Measurements from ENCODE around the gene SLC34A3. TPM values are rescaled to one million over a fixed set of nuclear protein-coding genes. Genes with fewer than 3 reads are reported as not detected.

Gene SLC34A3
- total RNA-seq, 8 experiments from 2014 or later, result 0.11 to 0.49 (median 0.20) TPM; not detected in 2

- H3K4me1 ChIP-seq (replicated peaks in 1 of 2), result peaks cover 0 to 2% of the 10 kb centered on the region in 2 donors
- ATAC-seq (replicated peaks in 6 of 8), result no peak
- no peak overlapping the region for H3K4me3 ChIP-seq
- H3K27ac ChIP-seq, result no peak overlapping the region
- in situ Hi-C loops (cut with MboI; ENCODE audit: low pct_unique_long_range_greater_than_20kb in 2 of 9, low sequenced_read_pairs in 9 of 9, unreplicated experiment in 9 of 9), result no loop called here
- 78 to 100% (median 98%) methylated on average over 1 to 9 of the region's 32 CpGs; no CpG with 5 or more reads in 3 of the 10 experiments for WGBS, 10 experiments
Measured at GRCh38 chr9:137270929-137271695, 40.4 kb downstream of the SLC34A3 start.

GRCh38 chr9:137271696-137272076, 41.0 kb downstream of the SLC34A3 start:
- no peak overlapping the region for H3K27ac ChIP-seq
- in situ Hi-C loops (cut with MboI; ENCODE audit: low pct_unique_long_range_greater_than_20kb in 2 of 9, low sequenced_read_pairs in 9 of 9, unreplicated experiment in 9 of 9), result no loop called here
- WGBS, 10 experiments, result no CpG with 5 or more reads among the region's 3 CpGs
- no peak for ATAC-seq (replicated peaks in 6 of 8)
- no peak overlapping the region for H3K4me3 ChIP-seq
- H3K4me1 ChIP-seq (replicated peaks in 1 of 2), result peaks cover 5 to 7% of the 10 kb centered on the region in 2 donors

- Histone ChIP-seq H3K27ac (no peak overlapping the region), H3K4me3 (no peak overlapping the region), H3K4me1 (replicated peaks in 1 of 2) (peaks cover 12 to 15% of the 10 kb centered on the region in 2 donors)
- ATAC-seq (replicated peaks in 6 of 8), result no peak
- WGBS, 10 experiments, result 100% methylated on average over 1 of the region's 39 CpGs; no CpG with 5 or more reads in 8 of the 10 experiments
- in situ Hi-C loops (cut with MboI; ENCODE audit: low pct_unique_long_range_greater_than_20kb in 2 of 9, low sequenced_read_pairs in 9 of 9, unreplicated experiment in 9 of 9), result no loop called here
Measured at GRCh38 chr9:137272241-137273094, 41.8 kb downstream of the SLC34A3 start.

DNA sequence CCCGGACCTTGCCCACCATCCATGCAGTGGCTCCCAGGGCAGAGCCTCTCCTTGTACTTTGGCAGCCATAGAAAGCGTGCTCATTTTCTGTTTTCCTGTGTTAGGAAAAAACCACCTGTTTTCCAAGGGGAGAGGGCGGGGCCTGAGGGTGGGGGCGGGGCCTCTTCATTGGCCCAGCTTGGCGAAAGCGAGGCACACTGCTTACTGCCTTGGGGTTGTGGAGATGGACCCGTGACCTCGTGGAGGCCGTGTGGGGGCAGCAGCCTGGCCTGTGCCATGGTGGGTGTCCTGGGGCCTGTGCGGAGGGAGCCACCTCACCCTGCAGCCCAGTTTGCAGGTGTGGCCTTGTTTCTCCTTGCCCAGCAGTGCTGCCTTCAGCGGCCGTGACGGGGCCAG, 42.4 kb downstream of the SLC34A3 start:
- WGBS, 10 experiments, result 94 to 100% methylated on average over 1 to 3 of the region's 13 CpGs; no CpG with 5 or more reads in 8 of the 10 experiments
- H3K27ac ChIP-seq, result no peak overlapping the region

GRCh38 chr9:137273611-137274320, 43.1 kb downstream of the SLC34A3 start:
- ATAC-seq (replicated peaks in 6 of 8), result no peak
- in situ Hi-C loops (cut with MboI; ENCODE audit: low pct_unique_long_range_greater_than_20kb in 2 of 9, low sequenced_read_pairs in 9 of 9, unreplicated experiment in 9 of 9), result no loop called here
- Histone ChIP-seq H3K4me1 (replicated peaks in 1 of 2) (peaks cover 12 to 17% of the 10 kb centered on the region in 2 donors), H3K4me3 (no peak overlapping the region), H3K27ac (no peak overlapping the region)
- 80 to 100% (median 90%) methylated on average over 1 to 6 of the region's 15 CpGs; no CpG with 5 or more reads in 6 of the 10 experiments for WGBS, 10 experiments

More for the DNA sequence above, 42.4 kb downstream of the SLC34A3 start:
- Histone ChIP-seq H3K4me1 (replicated peaks in 1 of 2) (peaks cover 12 to 17% of the 10 kb centered on the region in 2 donors), H3K4me3 (no peak overlapping the region)
- in situ Hi-C loops (cut with MboI; ENCODE audit: low pct_unique_long_range_greater_than_20kb in 2 of 9, low sequenced_read_pairs in 9 of 9, unreplicated experiment in 9 of 9), result no loop called here
- ATAC-seq (replicated peaks in 6 of 8), result no peak

- no peak overlapping the region for H3K27ac ChIP-seq
Measured at GRCh38 chr9:137275203-137275587, 44.5 kb downstream of the SLC34A3 start.

GRCh38 chr9:137275588-137276472, 45.1 kb downstream of the SLC34A3 start:
- Histone ChIP-seq H3K4me3 (no peak overlapping the region), H3K27ac (no peak overlapping the region), H3K4me1 (replicated peaks in 1 of 2) (peaks cover 12 to 17% of the 10 kb centered on the region in 2 donors)
- WGBS, 10 experiments, result 0 to 100% (median 87%) methylated on average over 1 to 8 of the region's 24 CpGs; no CpG with 5 or more reads in 6 of the 10 experiments
- in situ Hi-C loops (cut with MboI; ENCODE audit: low pct_unique_long_range_greater_than_20kb in 2 of 9, low sequenced_read_pairs in 9 of 9, unreplicated experiment in 9 of 9), result loop anchor here in 2 of 9 experiments (25.0 kb wide), 2 partner anchors 136 to 161 kb away; partner anchors contain the start of genes ENTPD8 (in 1 of the 2), EXD3 (in 1 of the 2) and NOXA1 (in 1 of the 2)
- ATAC-seq (replicated peaks in 6 of 8), result no peak

More at GRCh38 chr9:137275203-137275587, 44.5 kb downstream of the SLC34A3 start:
- no peak for ATAC-seq (replicated peaks in 6 of 8)
- H3K4me1 ChIP-seq (replicated peaks in 1 of 2), result peaks cover 12 to 17% of the 10 kb centered on the region in 2 donors
- in situ Hi-C loops (cut with MboI; ENCODE audit: low pct_unique_long_range_greater_than_20kb in 2 of 9, low sequenced_read_pairs in 9 of 9, unreplicated experiment in 9 of 9), result loop anchor here in 2 of 9 experiments (25.0 kb wide), 2 partner anchors 137 to 162 kb away; partner anchors contain the start of genes ENTPD8 (in 1 of the 2), EXD3 (in 1 of the 2) and NOXA1 (in 1 of the 2)
- 70 to 100% (median 95%) methylated on average over 1 to 6 of the region's 10 CpGs; no CpG with 5 or more reads in 5 of the 10 experiments for WGBS, 10 experiments
- H3K4me3 ChIP-seq, result no peak overlapping the region

- in situ Hi-C loops (cut with MboI; ENCODE audit: low pct_unique_long_range_greater_than_20kb in 2 of 9, low sequenced_read_pairs in 9 of 9, unreplicated experiment in 9 of 9), result loop anchor here in 2 of 9 experiments (25.0 kb wide), 2 partner anchors 136 to 161 kb away; partner anchors contain the start of genes ENTPD8 (in 1 of the 2), EXD3 (in 1 of the 2) and NOXA1 (in 1 of the 2)
- H3K4me1 ChIP-seq (replicated peaks in 1 of 2), result peaks cover 12 to 17% of the 10 kb centered on the region in 2 donors
- peak overlapping the region in 1 of 2 donors; percentile 6 for H3K27ac ChIP-seq
- 8 to 90% (median 51%) methylated on average over 2 to 5 of the region's 30 CpGs; no CpG with 5 or more reads in 7 of the 10 experiments for WGBS, 10 experiments
- peak; percentile 8 to 53 (median 32) for ATAC-seq (replicated peaks in 6 of 8)
- H3K4me3 ChIP-seq, result no peak overlapping the region
Measured at GRCh38 chr9:137276473-137277328, 46.0 kb downstream of the SLC34A3 start.

DNA sequence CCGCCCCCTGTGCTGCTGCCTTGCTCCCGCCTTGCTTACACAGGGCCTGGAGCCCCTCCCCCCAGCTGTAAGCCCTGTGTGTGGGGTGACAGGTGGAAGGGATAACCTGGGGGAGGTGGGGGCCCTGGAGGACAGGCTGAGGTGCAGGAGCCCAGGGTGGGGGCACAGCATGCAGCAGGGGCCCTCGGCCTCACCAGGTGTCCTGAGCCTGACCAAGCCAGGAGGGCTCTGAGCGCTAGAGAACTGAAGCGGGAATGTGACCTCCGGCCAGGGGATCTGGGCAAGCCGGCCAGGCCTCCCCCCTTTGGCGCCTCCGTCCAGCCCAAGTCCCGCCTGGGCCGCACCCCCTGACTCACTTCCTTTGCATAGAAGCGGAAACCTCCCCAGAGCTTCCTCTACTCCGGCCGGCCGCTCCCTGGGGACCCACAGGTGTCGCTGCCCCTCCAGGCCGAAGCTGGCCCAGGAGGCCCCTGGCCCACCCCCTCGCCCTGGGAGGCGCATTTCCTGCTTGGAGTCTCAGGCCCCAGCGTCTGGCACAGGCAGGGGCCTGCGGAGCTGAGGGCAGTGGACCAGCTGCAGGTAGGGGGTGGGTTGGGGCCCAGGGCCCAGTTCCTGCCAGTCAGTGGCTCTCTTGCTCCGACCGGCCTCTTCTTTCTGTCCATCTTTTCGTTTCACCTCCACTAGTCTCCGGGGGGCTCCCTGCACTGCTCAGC, 46.8 kb downstream of the SLC34A3 start, which contains the start of gene TOR4A:
TOR4A (plus strand) TSS at position 398 of the 713 bp plus-strand sequence. CDS start 964 bp downstream, outside the sequence.
- WGBS, 10 experiments, result 40 to 80% methylated on average over 1 to 2 of the region's 25 CpGs; no CpG with 5 or more reads in 8 of the 10 experiments
- Histone ChIP-seq H3K27ac (peak within 1 kb of the TSS in 1 of 2 donors; percentile 6), H3K4me3 (no peak within 1 kb of the TSS), H3K4me1 (replicated peaks in 1 of 2) (peaks cover 12 to 17% of the 10 kb centered on the region in 2 donors)
- peak; percentile 24 to 84 (median 52) for ATAC-seq (replicated peaks in 6 of 8)
- in situ Hi-C loops (cut with MboI; ENCODE audit: low pct_unique_long_range_greater_than_20kb in 2 of 9, low sequenced_read_pairs in 9 of 9, unreplicated experiment in 9 of 9), result loop anchor here in 2 of 9 experiments (25.0 kb wide), 2 partner anchors 135 to 160 kb away; partner anchors contain the start of genes ENTPD8 (in 1 of the 2), EXD3 (in 1 of the 2) and NOXA1 (in 1 of the 2)

- Histone ChIP-seq H3K4me3 (no peak overlapping the region), H3K4me1 (replicated peaks in 1 of 2) (peaks cover 12 to 17% of the 10 kb centered on the region in 2 donors), H3K27ac (no peak overlapping the region)
- no CpG with 5 or more reads among the region's 54 CpGs for WGBS, 10 experiments
- in situ Hi-C loops (cut with MboI; ENCODE audit: low pct_unique_long_range_greater_than_20kb in 2 of 9, low sequenced_read_pairs in 9 of 9, unreplicated experiment in 9 of 9), result loop anchor here in 2 of 9 experiments (25.0 kb wide), 2 partner anchors 134 to 159 kb away; partner anchors contain the start of genes ENTPD8 (in 1 of the 2), EXD3 (in 1 of the 2) and NOXA1 (in 1 of the 2)
- ATAC-seq (replicated peaks in 6 of 8), result peak in 4 of 8 experiments; percentile 1 to 28 (median 15)
Measured at GRCh38 chr9:137278061-137278701, 47.5 kb downstream of the SLC34A3 start.
